BJ (cell line): ENCODE data around the gene CPSF2. TPM values are rescaled to one million over a fixed set of nuclear protein-coding genes. Genes with fewer than 3 reads are reported as not detected.
A peak's percentile ranks its signal among the peaks of the same experiment; 100 is the strongest.

ENCODE experiments used
- CTCF ChIA-PET: fragments of 350-600 bp; formaldehyde crosslinking; extraction: SDS; loops from one replicate; lab custom pipeline; 2021; ENCODE audit warnings: antibody characterized with exemption, inconsistent platforms; lab: Yijun Ruan, JAX
- POLR2A ChIA-PET: fragments of 300-600 bp; sonication (Branson Sonifier 250); formaldehyde crosslinking; extraction: SDS; loops from one replicate; lab custom pipeline; 2021; ENCODE audit warnings: antibody characterized with exemption; lab: Charles Lee
- DNase-seq: peaks from one replicate; pipeline ENCODE4 v3.0.0-alpha.2; 2011; ENCODE audit warnings: low read depth
- H3K27me3 ChIP-seq: 2 replicates; pipeline ENCODE4 v1.6.0; 2011; ENCODE audit warnings: low read length; ENCODE audit not compliant: control insufficient read depth, insufficient read depth
- H3K36me3 ChIP-seq: 2 replicates; pipeline ENCODE4 v1.5.1; 2011; ENCODE audit warnings: low read length; ENCODE audit not compliant: control insufficient read depth, insufficient read depth
- H3K4me3 ChIP-seq: 2 replicates; pipeline ENCODE4 v1.5.1; 2011; ENCODE audit warnings: low read depth, mild to moderate bottlenecking, control low read depth, low read length
- CTCF ChIP-seq: IDR thresholded peaks from 2 replicates; pipeline ENCODE4 v1.5.1; 2011; ENCODE audit warnings: low read depth, mild to moderate bottlenecking, control low read depth, inconsistent platforms, low read length, moderate library complexity; ENCODE audit not compliant: insufficient read depth
- polyA plus RNA-seq: library from polyadenylated mRNA; depleted of rRNA; stranded (reverse); fragments of >200 nt; gene quantifications from 2 replicates; pipeline ENCODE4 v1.2.3, GENCODE V29; 2011

CPSF2 gene
- polyA plus RNA-seq, 1 experiment, result 14.2 TPM

- no peak for DNase-seq
- ChIA-PET POLR2A (no interaction called here), CTCF (interaction anchor here (0.6 to 1.7 kb wide), 3 partner anchors 10 to 323 kb away, joined by 3 read pairs; no protein-coding TSS in a partner anchor)
- no peak for TF ChIP-seq CTCF
- Histone ChIP-seq H3K4me3 (no peak overlapping the region), H3K27me3 (no peaks in the 10 kb centered on the region), H3K36me3 (no peaks in the 10 kb centered on the region)
Observed at GRCh38 chr14:92103363-92103989, 18.3 kb upstream of the CPSF2 start.

GRCh38 chr14:92105073-92105892, 16.5 kb upstream of the CPSF2 start:
- Histone ChIP-seq H3K27me3 (no peaks in the 10 kb centered on the region), H3K36me3 (no peaks in the 10 kb centered on the region), H3K4me3 (peak overlapping the region; percentile 80)
- no peak for DNase-seq
- TF ChIP-seq CTCF, result no peak
- ChIA-PET CTCF (interaction anchor here (0.6 to 5.5 kb wide), 5 partner anchors 14 to 351 kb away, joined by 3 to 76 read pairs (median 3); partner anchors contain the start of genes CPSF2 and NDUFB1), POLR2A (interaction anchor here (1.3 kb wide), 2 partner anchors 16 to 66 kb away, joined by 3 to 13 read pairs; partner anchors contain the start of genes CPSF2, NDUFB1 and TRIP11)

- H3K36me3 ChIP-seq, result no peaks in the 10 kb centered on the region
Observed at GRCh38 chr14:92105893-92106142, 16.0 kb upstream of the CPSF2 start.

GRCh38 chr14:92106143-92106926, 15.4 kb upstream of the CPSF2 start, which contains the start of gene ATXN3:
TSS of gene ATXN3 (minus strand) at chr14:92106582. CDS start at chr14:92106552, 30 bp downstream.
- Histone ChIP-seq H3K27me3 (no peaks in the 10 kb centered on the region), H3K36me3 (no peaks in the 10 kb centered on the region), H3K4me3 (peak within 1 kb of the TSS; percentile 80)
- CTCF ChIA-PET, result interaction anchor here (0.6 to 5.5 kb wide), 13 partner anchors 9 to 413 kb away, joined by 3 to 76 read pairs (median 3); partner anchors contain the start of genes CPSF2, NDUFB1 and TRIP11
- DNase-seq, result peak; percentile 80
- TF ChIP-seq CTCF, result peak; percentile 90
- POLR2A ChIA-PET, result interaction anchor here (0.5 to 1.3 kb wide), 4 partner anchors 15 to 67 kb away, joined by 3 to 13 read pairs (median 3); partner anchors contain the start of genes CPSF2, NDUFB1 and TRIP11

More at GRCh38 chr14:92105893-92106142, 16.0 kb upstream of the CPSF2 start:
- peak; percentile 22 for DNase-seq
- Histone ChIP-seq H3K27me3 (no peaks in the 10 kb centered on the region), H3K4me3 (peak overlapping the region; percentile 80)
- CTCF ChIA-PET, result interaction anchor here (0.7 to 5.5 kb wide), 5 partner anchors 9 to 350 kb away, joined by 3 to 76 read pairs (median 3); partner anchors contain the start of genes CPSF2 and NDUFB1
- POLR2A ChIA-PET, result interaction anchor here (1.3 kb wide), 2 partner anchors 16 to 66 kb away, joined by 3 to 13 read pairs; partner anchors contain the start of genes CPSF2, NDUFB1 and TRIP11
- no peak for TF ChIP-seq CTCF
